Mucosa of descending colon (tissue), 3 donors: ENCODE results near the gene AFAP1. TPM values are rescaled to one million over a fixed set of nuclear protein-coding genes. Genes with fewer than 3 reads are reported as not detected.

Source experiments
- ATAC-seq: fragments of 200-7000 bp; cut with Tn5 transposase; one replicate; pipeline ENCODE4 v1.9.1; 2020; ENCODE audit warnings: mild to moderate bottlenecking, moderate library complexity
- DNase-seq, 3 donors: peaks; one replicate each; pipeline ENCODE4 v3.0.0-alpha.2; 2020
- H3K36me3 ChIP-seq: fragments of 200-600 bp; one replicate; pipeline ENCODE4 v1.8.0; 2021; ENCODE audit warnings: low read depth, mild to moderate bottlenecking
- H3K4me1 ChIP-seq: fragments of 200-600 bp; one replicate; pipeline ENCODE4 v1.8.0; 2021; ENCODE audit warnings: low read depth, mild to moderate bottlenecking
- H3K4me3 ChIP-seq: fragments of 200-600 bp; one replicate; pipeline ENCODE4 v1.8.0; 2021; ENCODE audit warnings: mild to moderate bottlenecking
- H3K9me3 ChIP-seq: fragments of 200-600 bp; one replicate; pipeline ENCODE4 v1.8.0; 2021; ENCODE audit warnings: mild to moderate bottlenecking
- CTCF ChIP-seq: fragments of 200-600 bp; IDR thresholded peaks from one replicate; pipeline ENCODE4 v1.8.0; 2022; ENCODE audit warnings: antibody characterized with exemption, mild to moderate bottlenecking
- intact Hi-C, 2 donors: fragments of 100-400 bp; cut with DNase I in 1 of 2; cut with micrococcal nuclease in 1 of 2; formaldehyde crosslinking; loops; one replicate each; pipeline versions ENCODE4 v1.11.0 to v1.11.1; 2022; cut with DNase I, micrococcal nuclease
- total RNA-seq, 3 donors: library from RNA; stranded (reverse); fragmentation: NEBNext Ultra II Directional in 2 of 3; extraction: Animal tissue kit (Norgen Biotek cat#: 25700) in 2 of 3; gene quantifications; one replicate each; pipeline versions ENCODE4 v1.2.1 to v1.2.4, GENCODE V29; 2021 to 2023
- donor health status: DM: no; HTN: no; CAD: no; lungs with moderate emphysema.
- donor health status: DM: no; HTN: no; CAD: no.
- donor health status: DM: no; HTN: yes; CAD: no.

The AFAP1 gene
- total RNA-seq, 3 donors from 2014 or later: 31.4 to 59.1 (median 37.1) TPM

- Histone ChIP-seq H3K4me1 (peaks cover 6% of the 10 kb centered on the region), H3K36me3 (no peaks in the 10 kb centered on the region), H3K4me3 (no peak overlapping the region), H3K9me3 (no peaks in the 10 kb centered on the region)
- DNase-seq: no peak
- intact Hi-C loops: no loop called here
- TF ChIP-seq CTCF: no peak
- ATAC-seq: no peak
These were observed 5.8 kb downstream of the AFAP1 start for GRCh38 chr4:7933651-7934510.

- peaks cover 8% of the 10 kb centered on the region for H3K4me1 ChIP-seq
- TF ChIP-seq CTCF: no peak
- H3K9me3 ChIP-seq: no peaks in the 10 kb centered on the region
- DNase-seq: no peak
- H3K4me3 ChIP-seq: no peak overlapping the region
- intact Hi-C loops: no loop called here
- ATAC-seq: no peak
- H3K36me3 ChIP-seq: no peaks in the 10 kb centered on the region
These were observed 7.4 kb downstream of the AFAP1 start for GRCh38 chr4:7932287-7932686.

- TF ChIP-seq CTCF: no peak
- ATAC-seq (peak; percentile 98), DNase-seq (peak; percentile 80 to 86 (median 83))
- Histone ChIP-seq H3K9me3 (no peaks in the 10 kb centered on the region), H3K4me1 (peaks cover 12% of the 10 kb centered on the region), H3K36me3 (no peaks in the 10 kb centered on the region), H3K4me3 (no peak overlapping the region)
- intact Hi-C loops: no loop called here
These were observed 10.3 kb downstream of the AFAP1 start for GRCh38 chr4:7929118-7929951.

GRCh38 chr4:7928711-7929110, 10.9 kb downstream of the AFAP1 start:
- DNase-seq (no peak), ATAC-seq (no peak)
- Histone ChIP-seq H3K9me3 (no peaks in the 10 kb centered on the region), H3K4me3 (no peak overlapping the region), H3K36me3 (no peaks in the 10 kb centered on the region), H3K4me1 (peaks cover 12% of the 10 kb centered on the region)
- TF ChIP-seq CTCF: no peak
- intact Hi-C loops: no loop called here

- Histone ChIP-seq H3K36me3 (no peaks in the 10 kb centered on the region), H3K9me3 (no peaks in the 10 kb centered on the region), H3K4me3 (no peak overlapping the region), H3K4me1 (peaks cover 12% of the 10 kb centered on the region)
- no peak for TF ChIP-seq CTCF
- intact Hi-C loops: no loop called here
- no peak for DNase-seq
- ATAC-seq: no peak
These were observed 12.8 kb downstream of the AFAP1 start for GRCh38 chr4:7926822-7927221.
